HepG2 (cell line): ENCODE results near the gene ZNF146. TPM values are rescaled to one million over a fixed set of nuclear protein-coding genes. Genes with fewer than 3 reads are reported as not detected.

ENCODE experiments used
- ATAC-seq: fragments of 200-7000 bp; cut with Tn5 transposase; 3 replicates; pipeline ENCODE4 v1.9.1; 2020; ENCODE audit warnings: mild to moderate bottlenecking, moderate library complexity
- BruUV-seq: library from RNA; stranded (reverse); fragments of 400-500 nt; replicated peaks from 2 replicates; lab custom pipeline; 2021; lab: Mats Ljungman, UMichigan
- CTCF ChIA-PET: fragments of 300-600 bp; formaldehyde crosslinking; extraction: SDS; loops from one replicate; lab custom pipeline; 2021; ENCODE audit warnings: low total read pairs, inconsistent platforms, low intra/inter-chr PET ratio; lab: Yijun Ruan, JAX
- POLR2A ChIA-PET: fragments of 350-600 bp; sonication (Branson Sonifier 250); formaldehyde crosslinking; loops from one replicate; lab custom pipeline; 2020; ENCODE audit warnings: antibody characterized with exemption, inconsistent platforms; lab: Yijun Ruan, JAX
- DNase-seq: peaks from one replicate; pipeline ENCODE4 v3.0.0-alpha.2; 2015; ENCODE audit warnings: low spot score
- FAIRE-seq: peaks from 3 replicates; lab custom pipeline; 2011; peaks lifted over from hg19 to GRCh38; lab: Jason Lieb, UNC
- H2AFZ ChIP-seq: one replicate; pipeline ENCODE4 v1.6.1; 2011; ENCODE audit warnings: low read length, inconsistent platforms
- H3K27ac ChIP-seq: fragments of 300-600 bp; 3 replicates; pipeline ENCODE4 v1.8.0; 2011; ENCODE audit warnings: mixed run types, mild to moderate bottlenecking, mixed read lengths, low read length, inconsistent platforms; ENCODE audit not compliant: insufficient read depth; ENCODE audit errors: extremely low read length
- H3K27me3 ChIP-seq, 2 experiments: fragments of 200-600 bp in 1 of 2; 2 replicates in 1 of 2; 3 replicates in 1 of 2; pipeline versions ENCODE4 v1.6.0 to v1.8.0; 2011; ENCODE audit warnings: low read length in 2 of 2, mild to moderate bottlenecking in 2 of 2, moderate library complexity in 2 of 2, inconsistent platforms in 1 of 2; ENCODE audit not compliant: insufficient read depth in 2 of 2, control insufficient read depth in 1 of 2
- H3K36me3 ChIP-seq, 2 experiments: fragments of 200-600 bp in 1 of 2; replicated peaks in 1 of 2; 2 replicates in 1 of 2; 3 replicates in 1 of 2; pipeline versions ENCODE4 v1.5.1 to v1.8.0; 2011; ENCODE audit warnings: low read length in 2 of 2, inconsistent platforms in 1 of 2; ENCODE audit not compliant: insufficient read depth in 2 of 2, control insufficient read depth in 1 of 2
- H3K4me1 ChIP-seq: 2 replicates; pipeline ENCODE4 v1.5.1; 2012; ENCODE audit warnings: low read length, inconsistent platforms; ENCODE audit not compliant: insufficient read depth
- H3K4me2 ChIP-seq: 2 replicates; pipeline ENCODE4 v1.6.0; 2011; ENCODE audit warnings: low read depth, low read length, inconsistent platforms
- H3K4me3 ChIP-seq, 3 experiments: fragments of 200-600 bp in 1 of 3; sonication (generic), shearing (Covaris generic) in 1 of 3; replicated peaks in 1 of 3; 2 replicates each; pipeline ENCODE4 v1.5.1; 2011 to 2016; ENCODE audit warnings: low read length in 3 of 3, inconsistent platforms in 2 of 3, low read depth in 2 of 3, mild to moderate bottlenecking in 2 of 3, control low read depth in 1 of 3, mixed read lengths in 1 of 3; ENCODE audit not compliant: insufficient read depth in 1 of 3
- H3K79me2 ChIP-seq: one replicate; pipeline ENCODE4 v1.6.1; 2011; ENCODE audit warnings: low read length, inconsistent platforms; ENCODE audit not compliant: insufficient read depth
- H3K9ac ChIP-seq: 2 replicates; pipeline ENCODE4 v1.6.0; 2011; ENCODE audit warnings: mild to moderate bottlenecking, low read depth, low read length, inconsistent platforms; ENCODE audit not compliant: insufficient read depth
- H3K9me3 ChIP-seq: 2 replicates; pipeline ENCODE4 v1.5.1; 2012; ENCODE audit warnings: mild to moderate bottlenecking, low read length
- H4K20me1 ChIP-seq: 2 replicates; pipeline ENCODE4 v1.6.0; 2011; ENCODE audit warnings: inconsistent platforms, mild to moderate bottlenecking, low read length, moderate library complexity; ENCODE audit not compliant: insufficient read depth
- CHCHD3 ChIP-seq: sonication (generic); formaldehyde crosslinking; IDR thresholded peaks from 2 replicates; pipeline ENCODE4 v1.8.0; 2022; ENCODE audit warnings: mild to moderate bottlenecking, missing genetic modification reagents, moderate library complexity
- NPAS2 ChIP-seq: sonication (generic); formaldehyde crosslinking; IDR thresholded peaks from 2 replicates; pipeline ENCODE4 v1.8.0; 2022; ENCODE audit warnings: mild to moderate bottlenecking, missing genetic modification reagents, borderline replicate concordance
- ZBTB8A ChIP-seq: sonication (generic); formaldehyde crosslinking; IDR thresholded peaks from 2 replicates; pipeline ENCODE4 v1.4.0; 2020; ENCODE audit warnings: mild to moderate bottlenecking, low read depth, missing genetic modification reagents, borderline replicate concordance
- ZNF691 ChIP-seq: sonication (generic); formaldehyde crosslinking; IDR thresholded peaks from 2 replicates; pipeline ENCODE4 v1.4.0; 2020; ENCODE audit warnings: missing genetic modification reagents, low read depth, mild to moderate bottlenecking, borderline replicate concordance
- ZNF704 ChIP-seq: sonication (generic); formaldehyde crosslinking; IDR thresholded peaks from 2 replicates; pipeline ENCODE4 v1.8.1; 2023; ENCODE audit warnings: mild to moderate bottlenecking, inconsistent platforms, moderate library complexity, missing genetic modification reagents, borderline replicate concordance
- ZSCAN21 ChIP-seq: sonication (generic); formaldehyde crosslinking; IDR thresholded peaks from 2 replicates; pipeline ENCODE4 v1.8.0; 2022; ENCODE audit warnings: mild to moderate bottlenecking, missing genetic modification reagents, moderate library complexity, borderline replicate concordance
- whole genome bisulfite sequencing: methylation state at CpG from one replicate; pipeline ENCODE4 v1.1.6; 2017; ENCODE audit warnings: low lambda C conversion rate; 5-methylcytosine and 5-hydroxymethylcytosine counted together
- in situ Hi-C: cut with HindIII; loops from 2 replicates; pipeline ENCODE4 v1.10.0; 2017; ENCODE audit warnings: low pct_unique_long_range_greater_than_20kb; ENCODE audit not compliant: extremely low pct_ligation_motif_present
- intact Hi-C: fragments of 100-400 bp; cut with micrococcal nuclease; formaldehyde crosslinking; loops from one replicate; pipeline ENCODE4 v1.10.0; 2022; ENCODE audit not compliant: unreplicated experiment
- polyA plus RNA-seq, 8 experiments: library from polyadenylated mRNA; depleted of rRNA in 3 of 8; stranded (reverse) in 7 of 8; unstranded in 1 of 8; fragments of >200 nt; fragmentation: Illumina TruSeq in 4 of 8; extraction: Trizol in 4 of 8; gene quantifications; 2 replicates each; pipeline versions ENCODE4 v1.2.1 to v1.2.3, GENCODE V29; 2011 to 2016; ENCODE audit warnings: low read depth in 4 of 8, missing spikeins in 1 of 8, mixed read lengths in 1 of 8; ENCODE audit not compliant: insufficient read depth in 1 of 8
- total RNA-seq, 5 experiments: library from RNA; depleted of rRNA; stranded (reverse); fragments of >200 nt; fragmentation: Illumina TruSeq; extraction: Trizol; gene quantifications; 2 replicates each; pipeline ENCODE4 v1.2.3, GENCODE V29; 2016; ENCODE audit warnings: low read depth in 1 of 5
- TF ChIP-seq, protein P1 (sequence below): sonication (generic); formaldehyde crosslinking; IDR thresholded peaks from 2 replicates; pipeline ENCODE4 v1.5.0; 2020; ENCODE audit warnings: missing genetic modification reagents
- TF ChIP-seq, protein P2 (sequence below), 2 experiments: sonication (generic) in 1 of 2; formaldehyde crosslinking in 1 of 2; IDR thresholded peaks; 2 replicates each; pipeline versions ENCODE4 v1.6.1 to v1.9.0; 2014 to 2022; ENCODE audit warnings: antibody characterized with exemption in 1 of 2, borderline replicate concordance in 1 of 2, inconsistent platforms in 1 of 2, low read depth in 1 of 2, missing genetic modification reagents in 1 of 2
- TF ChIP-seq, protein P3 (sequence below): sonication (generic); formaldehyde crosslinking; IDR thresholded peaks from 2 replicates; pipeline ENCODE4 v1.5.0; 2020; ENCODE audit warnings: missing genetic modification reagents

Gene ZNF146
- total and polyA plus RNA-seq, 2 of the 13 experiments (the other 11 are each of a cell fraction or from before 2014, with no cell fraction given): 28.4 to 52.7 TPM

DNA sequence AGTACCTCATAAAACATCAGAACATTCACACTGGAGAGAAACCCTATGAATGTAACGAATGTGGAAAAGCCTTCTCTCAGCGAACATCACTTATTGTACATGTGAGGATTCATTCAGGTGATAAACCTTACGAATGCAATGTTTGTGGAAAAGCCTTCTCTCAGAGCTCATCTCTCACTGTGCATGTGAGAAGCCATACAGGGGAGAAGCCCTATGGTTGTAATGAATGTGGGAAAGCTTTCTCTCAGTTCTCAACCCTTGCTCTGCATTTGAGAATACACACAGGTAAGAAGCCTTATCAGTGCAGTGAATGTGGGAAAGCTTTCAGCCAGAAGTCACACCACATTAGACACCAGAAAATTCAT is 22.0 kb downstream of the ZNF146 start (continued):
- TF ChIP-seq ZSCAN21 (CRISPR knock-in tag) (no peak), ZNF691 (CRISPR knock-in tag) (no peak)
- TF ChIP-seq, protein P1, sequence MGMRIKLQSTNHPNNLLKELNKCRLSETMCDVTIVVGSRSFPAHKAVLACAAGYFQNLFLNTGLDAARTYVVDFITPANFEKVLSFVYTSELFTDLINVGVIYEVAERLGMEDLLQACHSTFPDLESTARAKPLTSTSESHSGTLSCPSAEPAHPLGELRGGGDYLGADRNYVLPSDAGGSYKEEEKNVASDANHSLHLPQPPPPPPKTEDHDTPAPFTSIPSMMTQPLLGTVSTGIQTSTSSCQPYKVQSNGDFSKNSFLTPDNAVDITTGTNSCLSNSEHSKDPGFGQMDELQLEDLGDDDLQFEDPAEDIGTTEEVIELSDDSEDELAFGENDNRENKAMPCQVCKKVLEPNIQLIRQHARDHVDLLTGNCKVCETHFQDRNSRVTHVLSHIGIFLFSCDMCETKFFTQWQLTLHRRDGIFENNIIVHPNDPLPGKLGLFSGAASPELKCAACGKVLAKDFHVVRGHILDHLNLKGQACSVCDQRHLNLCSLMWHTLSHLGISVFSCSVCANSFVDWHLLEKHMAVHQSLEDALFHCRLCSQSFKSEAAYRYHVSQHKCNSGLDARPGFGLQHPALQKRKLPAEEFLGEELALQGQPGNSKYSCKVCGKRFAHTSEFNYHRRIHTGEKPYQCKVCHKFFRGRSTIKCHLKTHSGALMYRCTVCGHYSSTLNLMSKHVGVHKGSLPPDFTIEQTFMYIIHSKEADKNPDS (CRISPR knock-in tag): no peak
- TF ChIP-seq, all 625 proteins: peak for 0

DNA sequence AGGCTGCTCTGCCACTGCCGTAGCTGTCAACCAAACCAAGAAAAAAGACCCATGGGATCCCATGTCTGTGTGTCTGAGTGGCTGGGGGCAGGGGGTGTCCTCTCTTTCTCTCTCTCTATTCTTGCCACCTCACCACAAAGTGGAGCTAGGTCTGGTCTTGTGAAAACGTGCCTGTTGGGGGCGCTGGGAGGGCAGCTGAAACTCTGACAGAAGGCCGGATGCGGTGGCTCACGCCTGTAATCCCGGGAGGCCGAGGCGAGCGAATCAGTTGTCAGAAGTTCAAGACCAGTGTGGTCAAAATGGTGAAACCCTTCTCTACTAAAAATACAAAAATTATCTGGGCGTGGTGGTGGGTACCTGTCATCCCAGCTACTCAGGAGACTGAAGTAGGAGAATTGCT is 29.2 kb downstream of the ZNF146 start:
- in situ Hi-C loops (no loop called here), intact Hi-C loops (no loop called here)
- no peak overlapping the region for H3K4me3 ChIP-seq
- no peaks in the 10 kb centered on the region; the same call in 1 of the 2 replicates for H3K9me3 ChIP-seq
- ChIA-PET CTCF (no interaction called here), POLR2A (no interaction called here)
- no peak for ATAC-seq
- no peaks in the 10 kb centered on the region for H3K27me3 ChIP-seq
- no peak overlapping the region for H2AFZ ChIP-seq
- no peaks in the 10 kb centered on the region for H3K79me2 ChIP-seq
- H3K27ac ChIP-seq: no peak overlapping the region
- no peaks in the 10 kb centered on the region for H3K4me1 ChIP-seq
- FAIRE-seq: no peak
- no peak for DNase-seq
- no peak overlapping the region for H3K9ac ChIP-seq
- 76% methylated on average over 11 of the region's 11 CpGs for WGBS
- no TSS peak for BruUV-seq
- no peaks in the 10 kb centered on the region; a peak in 1 of 5 replicates for H3K36me3 ChIP-seq
- no peaks in the 10 kb centered on the region for H4K20me1 ChIP-seq
- H3K4me2 ChIP-seq: no peak overlapping the region
- TF ChIP-seq ZBTB8A (no peak), NPAS2 (CRISPR knock-in tag) (no peak), CHCHD3 (CRISPR knock-in tag) (no peak), ZNF704 (CRISPR knock-in tag) (no peak)
- TF ChIP-seq, protein P2, sequence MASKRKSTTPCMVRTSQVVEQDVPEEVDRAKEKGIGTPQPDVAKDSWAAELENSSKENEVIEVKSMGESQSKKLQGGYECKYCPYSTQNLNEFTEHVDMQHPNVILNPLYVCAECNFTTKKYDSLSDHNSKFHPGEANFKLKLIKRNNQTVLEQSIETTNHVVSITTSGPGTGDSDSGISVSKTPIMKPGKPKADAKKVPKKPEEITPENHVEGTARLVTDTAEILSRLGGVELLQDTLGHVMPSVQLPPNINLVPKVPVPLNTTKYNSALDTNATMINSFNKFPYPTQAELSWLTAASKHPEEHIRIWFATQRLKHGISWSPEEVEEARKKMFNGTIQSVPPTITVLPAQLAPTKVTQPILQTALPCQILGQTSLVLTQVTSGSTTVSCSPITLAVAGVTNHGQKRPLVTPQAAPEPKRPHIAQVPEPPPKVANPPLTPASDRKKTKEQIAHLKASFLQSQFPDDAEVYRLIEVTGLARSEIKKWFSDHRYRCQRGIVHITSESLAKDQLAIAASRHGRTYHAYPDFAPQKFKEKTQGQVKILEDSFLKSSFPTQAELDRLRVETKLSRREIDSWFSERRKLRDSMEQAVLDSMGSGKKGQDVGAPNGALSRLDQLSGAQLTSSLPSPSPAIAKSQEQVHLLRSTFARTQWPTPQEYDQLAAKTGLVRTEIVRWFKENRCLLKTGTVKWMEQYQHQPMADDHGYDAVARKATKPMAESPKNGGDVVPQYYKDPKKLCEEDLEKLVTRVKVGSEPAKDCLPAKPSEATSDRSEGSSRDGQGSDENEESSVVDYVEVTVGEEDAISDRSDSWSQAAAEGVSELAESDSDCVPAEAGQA (IDR thresholded peaks at IDR 0.05; ENCODE audit: low read depth): no peak
- TF ChIP-seq, protein P2 (CRISPR knock-in tag; IDR thresholded peaks at IDR 0.05; ENCODE audit: borderline replicate concordance): no peak
- TF ChIP-seq, protein P3, sequence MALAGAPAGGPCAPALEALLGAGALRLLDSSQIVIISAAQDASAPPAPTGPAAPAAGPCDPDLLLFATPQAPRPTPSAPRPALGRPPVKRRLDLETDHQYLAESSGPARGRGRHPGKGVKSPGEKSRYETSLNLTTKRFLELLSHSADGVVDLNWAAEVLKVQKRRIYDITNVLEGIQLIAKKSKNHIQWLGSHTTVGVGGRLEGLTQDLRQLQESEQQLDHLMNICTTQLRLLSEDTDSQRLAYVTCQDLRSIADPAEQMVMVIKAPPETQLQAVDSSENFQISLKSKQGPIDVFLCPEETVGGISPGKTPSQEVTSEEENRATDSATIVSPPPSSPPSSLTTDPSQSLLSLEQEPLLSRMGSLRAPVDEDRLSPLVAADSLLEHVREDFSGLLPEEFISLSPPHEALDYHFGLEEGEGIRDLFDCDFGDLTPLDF (CRISPR knock-in tag): no peak
